A172 (cell line): ENCODE results near the gene GRM8. TPM values are rescaled to one million over a fixed set of nuclear protein-coding genes. Genes with fewer than 3 reads are reported as not detected.
A peak's percentile ranks its signal among the peaks of the same experiment; 100 is the strongest.

ENCODE experiments used
- DNase-seq: peaks from one replicate; pipeline ENCODE4 v3.0.0-alpha.2; 2015; ENCODE audit warnings: low spot score
- total RNA-seq: library from RNA; depleted of rRNA; stranded (reverse); fragments of >200 nt; shearing (Covaris generic); gene quantifications from 2 replicates; pipeline ENCODE4 v1.2.3, GENCODE V29; 2014

GRM8 gene
- total RNA-seq, 1 experiment from 2014 or later = not detected

- no peak for DNase-seq
Measured at GRCh38 chr7:127150543-127150942, 102.2 kb downstream of the GRM8 start.

- no peak for DNase-seq
Measured at GRCh38 chr7:127146746-127147536, 105.8 kb downstream of the GRM8 start.

- DNase-seq = no peak
Measured at GRCh38 chr7:127137146-127137545, 115.6 kb downstream of the GRM8 start.

GRCh38 chr7:127135871-127136485 lies 116.8 kb downstream of the GRM8 start:
- DNase-seq = no peak

- no peak for DNase-seq
Measured at GRCh38 chr7:127123220-127123619, 129.5 kb downstream of the GRM8 start.

GRCh38 chr7:127119517-127119916 lies 133.2 kb downstream of the GRM8 start:
- no peak for DNase-seq

- no peak for DNase-seq
Measured at GRCh38 chr7:127114742-127115265, 137.9 kb downstream of the GRM8 start.

GRCh38 chr7:127107601-127108007 lies 145.1 kb downstream of the GRM8 start:
- peak; percentile 60 for DNase-seq

- DNase-seq = no peak
Measured at GRCh38 chr7:127093340-127093739, 159.4 kb downstream of the GRM8 start.

- no peak for DNase-seq
Measured at GRCh38 chr7:127091620-127092019, 161.1 kb downstream of the GRM8 start.

- DNase-seq = no peak
Measured at GRCh38 chr7:127089146-127089545, 163.6 kb downstream of the GRM8 start.

- no peak for DNase-seq
Measured at GRCh38 chr7:127081539-127081938, 171.2 kb downstream of the GRM8 start.

- no peak for DNase-seq
Measured at GRCh38 chr7:127080576-127080975, 172.2 kb downstream of the GRM8 start.

- DNase-seq = no peak
Measured at GRCh38 chr7:127066974-127067373, 185.8 kb downstream of the GRM8 start.

- no peak for DNase-seq
Measured at GRCh38 chr7:127059475-127059874, 193.3 kb downstream of the GRM8 start.

- DNase-seq = no peak
Measured at GRCh38 chr7:127057918-127058317, 194.8 kb downstream of the GRM8 start.

GRCh38 chr7:127056202-127056601 lies 196.5 kb downstream of the GRM8 start:
- no peak for DNase-seq

GRCh38 chr7:127047521-127047920 lies 205.2 kb downstream of the GRM8 start:
- DNase-seq = no peak

GRCh38 chr7:127041689-127042452 lies 210.9 kb downstream of the GRM8 start:
- DNase-seq = no peak

GRCh38 chr7:127040042-127040441 lies 212.7 kb downstream of the GRM8 start:
- no peak for DNase-seq

GRCh38 chr7:127039541-127039940 lies 213.2 kb downstream of the GRM8 start:
- no peak for DNase-seq

GRCh38 chr7:127035203-127035849 lies 217.4 kb downstream of the GRM8 start:
- DNase-seq = no peak
